Measurements from ENCODE around the gene SEPTIN10.
"Not testable (repeated sequence)": the region's sequence is repeated elsewhere in the genome, so short reads cannot be mapped to it uniquely, and the experiment has no call there.

Gene SEPTIN10

GRCh38 chr2:109601783-109602182 lies 12.0 kb downstream of the SEPTIN10 start:
- no peak for DNase-seq

- no peak for DNase-seq
Measured at GRCh38 chr2:109597283-109597682, 16.5 kb downstream of the SEPTIN10 start.

- DNase-seq = no peak
Measured at GRCh38 chr2:109595644-109596043, 18.1 kb downstream of the SEPTIN10 start.

DNA sequence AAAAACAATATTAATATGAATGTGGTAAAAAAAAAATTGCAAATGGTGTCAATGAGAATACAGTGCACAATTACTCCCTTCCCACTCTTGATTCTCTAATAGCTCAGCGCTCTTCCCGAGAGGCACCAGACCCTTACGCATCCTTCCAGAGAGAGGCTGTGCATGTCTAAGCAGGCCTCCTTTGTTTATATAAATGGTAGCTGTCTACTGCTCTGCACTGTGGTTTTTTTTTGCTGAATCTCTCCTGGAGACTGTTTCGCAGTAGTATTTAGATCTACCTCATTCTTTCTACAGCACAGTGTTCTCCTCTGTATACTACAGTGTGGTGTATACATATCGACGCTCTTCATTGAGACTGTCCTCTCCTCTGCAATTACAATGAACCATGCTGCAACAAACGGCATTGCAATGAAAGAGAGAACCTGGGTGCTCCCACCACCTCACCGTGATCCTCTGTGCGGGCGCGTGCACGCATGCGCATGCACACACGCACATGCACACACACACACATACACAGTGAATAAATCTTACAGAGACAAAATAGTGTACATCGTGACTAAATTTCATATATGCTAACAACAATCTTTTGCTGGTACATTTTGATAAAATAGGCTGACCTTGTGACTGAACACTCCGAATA lies 19.4 kb downstream of the SEPTIN10 start:
- no peak for DNase-seq

DNA sequence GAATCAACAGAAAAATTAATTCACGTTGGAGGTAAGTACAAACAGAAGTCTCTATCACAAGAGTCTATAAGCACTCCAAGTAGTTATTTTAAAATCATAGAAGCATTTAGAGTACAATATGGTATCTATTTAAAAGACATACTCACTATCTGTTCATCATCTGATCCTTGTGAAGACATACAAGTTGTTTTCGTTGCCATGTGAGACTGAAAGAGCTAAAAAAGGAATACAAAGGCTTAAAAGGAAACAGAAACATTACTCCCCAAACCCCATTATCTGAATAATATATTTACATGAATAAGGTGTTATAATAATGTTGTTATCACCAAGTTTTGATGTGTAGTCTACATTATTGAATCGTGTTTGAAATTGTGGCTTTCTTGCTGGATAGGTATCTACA lies 20.9 kb downstream of the SEPTIN10 start:
- no peak for DNase-seq

GRCh38 chr2:109591206-109591605 lies 22.6 kb downstream of the SEPTIN10 start:
- DNase-seq = no peak

DNA sequence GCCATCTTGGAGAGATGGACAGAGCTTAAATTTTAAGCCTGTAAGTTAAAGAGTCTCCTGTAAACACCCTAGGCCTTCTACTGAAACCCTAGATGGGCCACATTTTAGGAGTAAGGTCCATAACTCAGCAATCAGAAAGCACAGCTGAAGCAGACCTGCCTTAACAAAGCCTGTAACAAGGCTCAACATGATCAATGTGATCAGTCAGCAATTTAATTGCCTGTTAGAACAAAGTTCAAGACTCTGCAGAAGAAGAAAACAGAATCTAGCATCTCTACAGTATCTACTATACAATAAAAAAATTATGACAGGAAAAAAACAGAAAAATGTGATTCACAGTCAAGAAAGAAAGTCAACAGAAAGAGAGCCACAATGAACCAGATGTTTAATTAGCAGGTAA lies 27.1 kb downstream of the SEPTIN10 start:
- DNase-seq = no peak

GRCh38 chr2:109582928-109583895 lies 30.6 kb downstream of the SEPTIN10 start:
- DNase-seq = no peak

GRCh38 chr2:109577630-109578029 lies 36.1 kb downstream of the SEPTIN10 start:
- DNase-seq = not testable (repeated sequence)

DNA sequence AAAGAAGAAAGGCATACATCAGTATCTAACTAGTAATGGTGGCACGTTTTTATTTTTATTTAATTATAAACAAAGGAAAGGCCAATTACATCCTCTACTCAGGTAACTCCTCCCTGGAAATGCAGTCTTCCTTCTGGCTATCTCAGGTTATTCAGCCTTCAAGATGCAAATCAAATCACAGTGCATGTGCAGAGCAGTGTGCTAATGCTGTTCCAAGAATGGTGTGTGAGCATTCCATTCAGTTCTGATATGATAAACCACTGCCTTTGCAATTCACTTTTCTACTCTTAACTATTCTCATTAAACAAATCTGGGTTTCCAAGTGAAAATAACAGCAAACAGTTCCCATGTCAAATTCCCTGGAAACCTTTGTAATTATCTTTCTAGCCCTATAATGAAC lies 38.4 kb downstream of the SEPTIN10 start:
- DNase-seq = no peak

DNA sequence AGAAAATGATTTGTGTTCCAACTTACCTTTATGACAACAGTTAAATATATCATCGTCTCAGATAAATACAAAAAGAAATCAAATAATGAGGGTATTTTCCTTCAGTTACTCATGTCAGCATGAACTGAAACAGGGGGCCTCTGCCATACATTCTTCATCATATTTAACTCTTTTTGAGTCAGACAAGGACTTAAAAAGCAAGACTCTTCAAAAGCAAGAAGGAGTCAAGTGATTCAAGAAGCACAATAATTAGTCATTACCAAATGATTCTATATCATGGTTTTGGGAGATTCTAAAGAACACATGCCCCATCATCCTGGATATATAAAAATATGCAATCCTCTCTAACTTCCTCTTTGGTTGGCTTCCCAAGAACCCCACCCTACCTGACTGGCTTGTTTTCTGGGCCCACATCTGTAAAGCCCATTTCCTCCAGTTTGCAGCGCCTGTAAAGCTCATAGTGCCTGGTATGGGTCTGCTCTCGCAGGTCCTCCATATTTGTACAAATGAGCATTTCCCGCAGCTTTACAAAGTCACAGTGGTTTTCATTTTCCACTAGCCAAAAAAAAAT lies 49.7 kb downstream of the SEPTIN10 start:
- no peak for DNase-seq

DNA sequence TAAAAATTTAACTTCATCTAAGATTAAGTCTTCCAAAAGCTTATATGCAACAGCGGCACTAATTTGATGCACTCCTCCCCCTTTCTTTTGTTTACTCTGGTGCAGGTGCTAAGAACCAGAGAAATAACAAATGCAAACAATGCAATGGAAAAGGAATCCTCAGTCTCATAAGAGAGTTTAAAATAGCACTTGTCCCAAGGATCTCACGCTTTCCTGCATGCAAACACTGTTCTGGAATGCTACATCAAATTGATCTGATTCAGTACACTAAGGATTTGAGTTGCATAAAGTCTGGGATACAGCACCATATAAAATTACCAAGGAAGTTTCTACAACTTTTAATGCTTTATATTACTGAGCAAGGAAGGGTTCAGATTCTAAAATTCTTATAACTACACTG lies 50.5 kb downstream of the SEPTIN10 start:
- DNase-seq = no peak

DNA sequence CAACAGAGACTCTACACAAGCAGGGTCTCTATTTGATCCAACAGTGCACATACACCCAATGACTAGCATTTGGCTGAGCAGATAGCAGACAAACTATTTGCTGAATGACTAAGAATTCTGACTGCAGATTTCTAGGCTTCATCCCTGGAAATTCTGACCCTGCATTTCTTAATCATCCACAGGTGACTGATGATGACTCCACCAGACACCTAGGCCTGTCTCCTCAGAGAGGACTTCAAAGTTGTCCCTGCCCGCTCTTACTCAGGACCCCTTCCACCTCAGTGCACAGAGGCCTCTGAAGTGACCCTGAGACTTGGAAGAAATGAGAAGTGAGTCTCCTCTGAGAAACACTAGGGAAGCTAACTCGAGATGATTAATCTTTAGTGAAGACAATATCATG lies 51.3 kb downstream of the SEPTIN10 start:
- no peak for DNase-seq

- no peak for DNase-seq
Measured at GRCh38 chr2:109560265-109560664, 53.5 kb downstream of the SEPTIN10 start.

GRCh38 chr2:109558076-109558882 lies 55.5 kb downstream of the SEPTIN10 start:
- DNase-seq = no peak

DNA sequence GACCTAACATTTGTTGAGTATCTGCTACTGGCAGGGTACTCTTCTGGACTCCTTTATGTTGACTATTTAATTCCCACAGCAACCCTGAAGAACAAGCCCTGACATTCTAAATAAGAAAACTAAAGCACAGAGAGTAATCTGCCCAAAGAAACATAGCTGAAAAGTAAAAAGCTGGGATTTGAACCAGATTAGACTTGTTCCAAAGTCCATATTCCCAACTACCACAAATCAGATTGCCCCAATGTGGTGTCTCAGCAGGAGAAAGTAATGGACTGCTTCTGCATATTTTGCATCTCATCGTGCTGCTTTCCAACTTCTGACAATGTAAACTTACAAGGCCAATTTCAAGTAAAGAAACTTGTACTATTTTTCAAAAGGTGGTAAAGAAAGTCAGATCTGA lies 56.5 kb downstream of the SEPTIN10 start:
- no peak for DNase-seq

GRCh38 chr2:109555346-109555900 lies 58.3 kb downstream of the SEPTIN10 start:
- no peak for DNase-seq

- DNase-seq = no peak
Measured at GRCh38 chr2:109554758-109555157, 59.0 kb downstream of the SEPTIN10 start.

DNA sequence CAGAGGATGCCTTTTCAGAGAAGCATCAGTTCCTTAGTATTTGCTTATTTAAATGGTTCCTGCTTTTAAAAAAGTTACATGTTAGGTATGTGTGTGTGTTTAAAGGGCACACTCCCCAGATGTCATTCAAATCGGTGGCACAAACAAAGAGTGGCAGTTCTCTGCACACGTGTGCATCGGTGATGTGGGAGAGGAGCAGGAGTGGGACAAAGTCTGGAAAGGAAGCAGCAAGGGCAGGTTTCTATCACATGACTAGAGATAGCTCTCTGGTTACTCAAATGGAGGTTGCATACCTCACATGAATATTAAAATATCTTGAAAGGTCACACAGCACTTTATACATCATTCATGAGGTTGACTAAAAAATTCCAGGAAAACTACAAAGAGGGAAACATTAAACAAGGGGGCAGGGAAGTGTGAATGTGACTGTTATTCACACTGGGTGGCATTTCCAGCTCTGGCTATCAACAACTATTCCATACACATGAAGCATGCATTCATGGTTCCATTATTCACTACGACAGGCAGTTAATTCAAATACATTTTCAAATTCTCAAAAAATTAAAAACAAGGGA lies 64.7 kb downstream of the SEPTIN10 start:
- no peak for DNase-seq

DNA sequence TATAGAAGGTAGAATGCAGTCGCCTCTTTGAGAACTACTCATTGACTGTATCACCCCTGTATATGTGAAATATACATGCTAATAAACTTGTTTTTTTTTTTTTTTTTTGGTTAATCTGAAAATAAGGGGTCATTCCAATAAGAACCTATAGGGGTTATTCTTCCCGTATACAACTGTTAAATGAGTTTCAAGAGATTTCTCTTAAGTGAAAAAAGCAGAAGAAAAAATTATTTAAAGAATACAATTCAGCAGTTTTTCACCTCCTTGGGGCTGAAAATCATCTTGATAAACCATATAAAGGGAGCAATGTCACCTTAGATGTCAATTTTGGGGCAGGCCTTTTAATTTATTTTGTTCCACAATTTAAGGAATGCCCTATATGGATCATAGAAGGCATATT lies 66.5 kb downstream of the SEPTIN10 start:
- no peak for DNase-seq

- DNase-seq = peak; percentile 3
Measured at GRCh38 chr2:109545828-109546713, 67.7 kb downstream of the SEPTIN10 start.
